Stimulated activated CD4-positive, alpha-beta T cell treated with anti-CD3 and anti-CD28 coated beads, Interleukin-1b, Interleukin-23, amount 100 ng/mL, for 24 hours (primary cell): ENCODE results near the gene PXK.
A peak's percentile ranks its signal among the peaks of the same experiment; 100 is the strongest.

Experiments
- DNase-seq, 4 experiments: peaks; one replicate each; pipeline ENCODE4 v3.0.0-alpha.2; 2020; ENCODE audit warnings: low read depth in 4 of 4, low spot score in 1 of 4

PXK gene

DNA sequence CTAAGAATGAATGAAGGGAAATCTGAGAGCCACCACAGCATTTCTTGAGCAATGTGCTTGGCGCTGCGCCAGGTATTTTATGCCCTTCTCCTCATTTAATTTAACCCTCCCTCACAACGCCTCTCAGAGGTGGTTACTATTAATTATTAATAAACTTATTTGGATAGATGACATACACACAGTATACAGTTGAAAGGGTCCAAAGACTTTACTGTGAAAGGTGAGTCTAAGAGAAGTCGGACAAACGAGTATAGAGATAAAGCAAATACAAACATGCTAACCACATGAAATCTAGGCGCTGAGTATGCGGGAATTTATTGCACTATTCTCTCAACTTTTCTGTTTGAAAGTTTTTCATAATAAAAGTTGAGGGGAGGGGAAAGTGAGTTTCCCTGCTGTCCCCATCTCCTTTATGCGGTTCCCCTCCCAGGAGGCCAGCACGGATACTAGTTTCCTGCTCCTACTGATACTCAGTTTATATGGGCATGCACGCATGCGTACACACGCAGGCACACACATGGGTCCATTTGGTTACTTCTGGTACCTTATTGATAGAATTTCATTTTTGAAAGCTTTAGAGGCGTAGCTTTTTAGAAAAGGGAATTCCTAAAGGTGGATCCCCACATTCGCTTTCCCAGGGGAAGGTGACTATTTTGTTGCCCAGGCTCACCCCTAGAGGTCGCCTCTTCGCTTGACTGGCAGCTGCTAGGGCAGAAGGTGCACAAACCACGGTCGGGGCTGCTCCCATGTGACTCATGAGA lies 130.7 kb downstream of the PXK start:
- DNase-seq: peak; percentile 34 to 74 (median 56)

DNA sequence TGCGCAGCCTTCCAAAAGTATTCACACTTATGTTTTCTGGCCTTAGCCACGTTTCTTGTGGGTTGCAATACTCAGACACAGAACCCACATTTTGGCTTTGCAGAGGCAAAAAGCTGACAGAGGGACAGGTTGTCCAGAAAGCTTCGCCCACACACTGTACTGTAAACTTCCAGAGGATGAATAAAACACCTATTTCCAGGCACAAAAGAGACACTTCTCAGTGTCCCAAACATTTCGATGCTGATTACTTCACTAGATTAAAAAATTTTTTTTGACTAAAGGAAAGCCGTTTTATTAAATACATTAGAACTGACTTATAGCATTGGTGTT lies 131.2 kb downstream of the PXK start:
- no peak for DNase-seq

- DNase-seq: no peak
Observed at GRCh38 chr3:58464866-58465265, 132.2 kb downstream of the PXK start.

- DNase-seq: no peak
Observed at GRCh38 chr3:58466899-58467563, 134.3 kb downstream of the PXK start.

DNA sequence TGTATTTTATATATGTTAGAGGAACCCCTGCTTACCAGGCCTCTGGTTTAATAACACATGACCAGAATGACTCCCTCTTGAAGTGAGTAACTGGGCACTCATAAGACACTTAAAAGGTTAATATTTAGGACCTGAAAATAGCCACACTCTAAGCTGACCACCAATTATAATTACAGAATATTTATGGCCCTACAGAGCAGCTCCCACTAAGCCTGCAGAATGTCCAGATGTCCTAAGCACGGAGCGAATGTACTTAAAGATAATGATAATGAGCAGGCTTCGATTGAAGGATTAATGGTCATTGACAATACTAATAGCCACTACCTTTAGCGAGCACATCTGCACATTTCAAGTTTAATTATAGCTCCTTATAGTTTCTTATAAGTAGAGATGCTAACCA lies 136.4 kb downstream of the PXK start:
- no peak for DNase-seq

- no peak for DNase-seq
Observed at GRCh38 chr3:58470363-58471024, 137.8 kb downstream of the PXK start.

DNA sequence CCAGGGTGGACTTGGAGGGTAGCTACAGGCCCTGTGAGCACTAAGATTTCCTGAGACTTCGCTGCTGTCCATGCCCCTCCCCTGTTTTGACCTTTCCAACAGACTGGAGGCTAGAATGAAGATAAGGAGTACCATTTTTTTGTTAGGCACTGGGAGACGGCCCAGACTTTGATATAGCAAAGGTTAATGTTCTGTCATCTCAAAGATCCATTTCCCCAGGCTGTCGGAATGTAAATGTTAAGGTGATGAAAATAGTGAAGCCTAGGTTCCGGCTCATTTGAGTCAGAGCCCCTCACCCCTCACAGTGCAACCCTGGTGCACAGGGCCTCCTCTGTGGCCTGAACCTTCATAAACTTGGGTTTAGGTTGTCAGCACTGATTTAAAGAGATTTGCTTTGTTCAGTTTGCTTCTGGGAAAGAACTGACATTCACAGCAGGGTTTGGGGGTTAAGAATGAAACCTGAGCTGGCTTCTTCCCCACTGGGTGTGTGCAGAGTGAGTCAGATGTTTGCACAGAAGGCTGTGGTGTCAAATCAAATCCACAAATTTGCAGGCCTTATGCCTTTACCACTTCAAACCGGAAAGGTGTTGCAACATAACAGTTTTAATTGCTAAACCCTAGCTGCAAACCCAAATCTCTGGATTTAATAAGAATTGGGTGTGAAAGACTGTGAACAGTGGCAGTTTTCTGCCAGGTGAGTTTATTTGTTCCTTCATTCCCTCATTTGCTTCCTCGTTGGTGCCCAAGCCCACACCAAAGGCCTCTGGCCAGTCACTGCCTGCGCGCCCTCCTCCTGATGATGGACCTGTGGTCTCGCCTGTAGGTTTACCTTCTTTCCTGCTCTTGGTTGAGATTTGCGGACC lies 138.6 kb downstream of the PXK start:
- peak in 1 of 4 experiments; percentile 55 for DNase-seq

- DNase-seq: no peak
Observed at GRCh38 chr3:58473275-58473674, 140.6 kb downstream of the PXK start.

DNA sequence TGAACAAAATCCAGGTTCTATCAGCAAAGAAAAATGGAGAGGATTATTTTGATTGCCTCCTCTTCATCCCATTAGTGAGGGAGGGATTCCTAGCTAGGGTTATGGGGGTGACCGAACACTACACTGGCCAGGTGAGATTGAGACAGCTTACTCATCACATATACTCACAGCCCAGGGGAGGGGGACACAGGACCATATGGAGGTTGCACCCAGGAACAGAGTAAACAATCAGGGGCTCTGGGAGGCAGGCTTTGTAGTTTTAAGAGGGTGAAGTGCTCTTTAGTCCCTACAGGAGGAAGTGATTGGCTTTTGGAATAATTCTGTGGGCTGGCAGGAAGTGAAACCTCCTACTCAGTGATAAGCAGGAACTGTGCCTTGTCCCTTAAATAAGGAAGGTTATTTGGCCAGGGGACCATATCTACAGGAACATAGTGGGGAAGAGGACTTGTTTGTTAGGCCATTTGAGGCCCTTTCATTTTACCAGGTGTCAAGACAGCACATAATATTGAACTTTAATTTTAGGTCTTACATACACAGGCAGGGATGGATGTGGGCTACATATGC lies 141.7 kb downstream of the PXK start:
- DNase-seq: no peak

DNA sequence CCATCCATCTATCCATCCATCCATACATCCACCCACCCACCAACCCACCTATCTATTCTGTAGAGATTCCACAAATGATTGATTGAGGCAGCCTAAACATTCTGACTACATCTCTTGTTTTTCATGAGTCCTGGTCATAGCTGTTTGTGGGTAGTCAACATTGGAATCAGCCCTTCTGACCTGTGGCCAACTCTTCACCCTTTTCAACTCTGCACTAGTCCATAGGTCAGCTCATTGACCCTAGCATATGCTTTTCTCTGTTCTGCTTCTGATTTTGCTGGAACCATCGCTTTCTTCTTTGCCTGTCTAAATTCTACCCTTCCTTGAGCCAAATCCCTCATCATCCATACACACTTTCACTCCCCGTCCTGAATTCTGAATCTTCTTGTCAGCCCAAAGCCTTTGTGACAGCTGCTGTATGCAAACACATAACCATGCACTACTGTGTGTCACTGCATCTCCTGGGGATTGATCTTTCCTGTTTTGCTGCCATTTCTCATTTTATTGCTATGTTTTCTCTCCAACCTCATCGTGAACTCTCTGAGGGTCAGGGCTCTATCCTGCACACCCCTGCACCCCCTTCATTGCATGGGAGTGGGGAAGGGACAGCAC lies 142.4 kb downstream of the PXK start:
- no peak for DNase-seq
